Medulla oblongata (tissue), 1 donor: ENCODE data around the gene TSPAN31.
A peak's percentile ranks its signal among the peaks of the same experiment; 100 is the strongest.

Experiments used
- DNase-seq: peaks from one replicate; pipeline ENCODE4 v3.0.0-alpha.2; 2015; ENCODE audit errors: extremely low spot score

Gene TSPAN31

DNA sequence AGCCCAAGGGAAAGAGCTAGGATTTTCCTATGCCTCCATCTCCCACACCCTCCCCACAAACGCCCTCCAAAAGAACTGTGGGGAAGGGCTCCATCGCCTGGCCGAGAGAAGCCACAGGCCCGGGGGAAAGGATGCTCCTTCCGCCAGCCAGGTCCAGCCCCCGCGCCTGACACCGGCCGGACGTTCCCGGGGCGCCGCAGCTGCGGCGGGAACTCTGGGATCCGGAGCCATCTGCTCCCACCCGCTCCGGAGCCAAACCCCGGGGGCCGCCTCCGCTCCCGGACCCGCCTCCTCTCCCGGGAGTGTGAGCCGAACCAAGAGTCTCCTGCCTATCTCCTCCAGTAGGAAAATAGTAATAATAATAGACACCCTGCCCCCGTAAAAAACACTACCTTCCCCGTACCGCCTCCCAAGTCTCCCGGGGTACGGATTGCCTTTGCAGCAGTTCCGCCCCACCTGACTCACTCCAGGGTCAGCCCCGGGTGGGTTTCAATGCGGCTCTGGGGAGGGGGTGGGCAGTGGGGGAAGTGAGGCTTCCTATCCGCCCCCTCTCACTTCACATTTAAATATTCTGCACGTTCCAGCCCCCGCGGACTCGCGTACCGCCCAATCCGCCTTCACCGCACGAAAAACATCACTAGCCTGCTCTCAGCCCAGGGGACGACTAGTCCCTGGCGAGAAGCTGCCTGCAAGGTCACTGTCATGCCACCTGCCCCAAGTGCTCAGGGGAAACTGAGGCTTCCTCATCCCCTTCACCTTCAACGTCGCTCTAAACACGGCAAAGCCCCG is 8.7 kb upstream of the TSPAN31 start:
- peak; percentile 42 for DNase-seq

DNA sequence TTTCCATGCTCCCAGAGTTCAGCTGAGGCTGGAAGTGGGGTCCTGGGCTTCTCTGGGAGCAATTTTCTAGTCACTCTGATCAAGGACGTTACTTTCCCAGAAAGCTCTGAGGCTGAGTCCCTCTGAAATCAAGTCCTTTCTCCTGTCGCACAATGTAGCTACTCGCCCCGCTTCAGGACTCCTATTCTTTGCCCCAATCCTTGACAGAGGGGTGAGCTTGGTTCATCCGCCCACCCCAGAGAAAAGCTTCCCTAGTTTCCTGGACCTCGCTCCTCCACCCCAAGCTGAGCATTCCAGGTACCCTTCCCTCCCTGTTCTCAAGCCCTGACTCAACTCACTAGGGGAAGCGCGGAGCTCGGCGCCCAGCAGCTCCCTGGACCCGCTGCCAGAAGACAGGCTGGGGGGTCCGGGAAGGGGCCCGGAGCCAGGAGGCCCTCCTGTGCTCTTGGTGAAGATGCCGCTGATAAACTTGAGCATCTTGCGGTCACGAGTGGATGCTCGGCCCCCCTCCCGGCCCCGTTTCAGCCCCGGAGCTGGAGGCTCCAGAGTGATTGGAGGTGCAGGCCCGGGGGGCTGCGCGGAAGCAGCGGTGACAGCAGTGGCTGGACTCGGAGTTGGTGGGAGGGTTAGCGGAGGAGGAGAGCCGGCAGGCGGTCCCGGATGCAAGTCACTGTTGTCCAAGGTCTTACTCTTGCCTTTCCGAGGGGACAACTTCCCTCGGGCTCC is 7.9 kb upstream of the TSPAN31 start:
- no peak for DNase-seq

DNA sequence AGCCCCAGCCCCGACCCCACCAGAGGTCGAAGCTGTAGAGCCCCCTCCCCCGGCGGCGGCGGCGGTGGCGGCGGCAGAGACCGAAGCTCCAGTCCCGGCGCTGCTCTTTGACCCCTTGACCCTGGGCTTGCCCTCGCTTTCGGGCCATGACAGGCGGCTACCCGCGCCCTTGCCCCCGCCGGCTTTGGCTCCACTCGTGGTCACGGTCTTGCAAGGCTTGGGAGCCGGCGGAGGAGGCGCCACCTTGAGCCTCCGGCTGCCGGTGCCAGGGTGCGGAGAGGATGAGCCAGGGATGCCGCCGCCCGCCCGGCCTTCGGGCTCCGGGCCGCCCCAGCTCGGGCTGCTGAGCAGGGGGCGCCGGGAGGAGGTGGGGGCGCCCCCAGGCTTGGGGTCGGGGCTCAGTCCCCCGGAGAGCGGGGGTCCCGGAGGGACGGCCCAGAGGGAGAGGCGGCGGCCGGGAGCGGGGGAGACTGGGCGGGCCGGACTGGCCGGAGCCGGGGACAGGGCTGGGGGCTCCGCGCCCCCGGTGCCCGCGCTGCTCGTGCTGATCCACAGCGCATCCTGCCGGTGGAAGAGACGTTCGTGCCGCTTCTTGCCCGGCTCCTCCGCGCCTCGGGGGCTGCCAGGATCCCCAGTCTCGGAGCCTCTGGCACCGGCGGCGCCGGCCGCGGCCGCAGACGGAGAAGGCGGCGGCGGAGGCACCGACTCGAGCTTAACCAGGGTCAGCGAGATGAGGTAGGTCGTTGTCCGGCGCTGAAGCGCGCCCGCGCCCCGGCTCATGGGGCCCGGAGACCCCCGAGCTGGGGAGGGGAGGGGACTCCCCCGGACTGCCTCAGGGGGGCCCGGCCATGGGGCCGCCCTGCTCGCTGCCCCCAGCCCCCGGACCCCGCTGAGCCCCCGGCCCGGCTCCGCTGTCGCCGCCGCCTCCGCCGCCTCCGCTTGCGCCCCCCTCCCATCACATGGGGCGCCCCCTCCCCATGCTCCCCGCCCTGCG is 7.1 kb upstream of the TSPAN31 start:
- no peak for DNase-seq

DNA sequence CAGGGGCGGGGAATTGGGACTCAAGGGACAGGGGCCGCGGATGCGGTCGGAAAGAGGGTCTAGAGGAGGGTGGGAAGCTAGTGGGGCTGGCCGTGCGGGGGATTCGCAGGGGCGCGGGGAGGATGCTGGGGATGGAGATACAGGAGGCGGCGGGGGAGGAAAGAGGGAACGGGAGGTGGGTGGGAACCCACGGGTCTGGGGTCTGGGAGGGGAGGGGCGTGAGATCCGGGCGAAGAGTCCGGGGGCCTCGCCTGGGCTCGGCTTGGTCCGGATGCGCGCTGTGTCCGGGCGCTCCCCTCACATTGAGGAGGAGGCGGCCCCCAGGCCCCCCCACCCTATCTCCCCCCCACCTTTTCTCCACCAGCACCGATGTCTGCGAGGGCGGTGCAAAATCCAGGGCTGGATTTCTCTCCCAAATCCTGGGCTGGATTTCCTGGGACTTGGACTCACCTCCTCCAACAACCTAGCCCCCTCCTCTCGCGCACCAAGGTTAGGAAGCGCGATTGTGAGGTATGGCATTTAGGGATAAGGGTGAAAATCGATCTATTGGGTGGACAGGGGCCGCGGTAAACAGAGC is 6.1 kb upstream of the TSPAN31 start, which contains the start of gene AGAP2:
Gene AGAP2, minus strand, starts transcription at position 82 of the 577 bp plus-strand sequence. CDS start 496 bp downstream, outside the sequence.
- DNase-seq = no peak

DNA sequence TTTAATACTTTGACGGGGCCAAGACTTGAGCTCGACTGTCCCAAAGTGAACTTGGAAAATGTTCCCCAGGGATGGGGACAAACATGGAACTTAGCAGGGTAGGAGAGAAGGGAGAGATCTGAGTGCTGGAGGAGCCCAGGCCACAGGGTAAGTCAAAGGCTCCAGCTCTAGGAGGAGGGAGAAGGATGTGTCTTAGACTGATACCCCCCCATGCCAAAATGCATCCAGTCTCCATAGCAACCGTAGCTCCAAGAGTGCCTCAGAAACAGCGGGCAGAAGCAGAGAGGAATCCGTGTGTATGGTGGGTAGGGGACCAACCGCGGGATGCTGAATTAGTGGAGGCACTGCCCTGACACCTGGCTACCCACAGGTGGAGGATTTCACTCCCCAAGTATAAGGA is 5.5 kb upstream of the TSPAN31 start:
- DNase-seq = no peak

DNA sequence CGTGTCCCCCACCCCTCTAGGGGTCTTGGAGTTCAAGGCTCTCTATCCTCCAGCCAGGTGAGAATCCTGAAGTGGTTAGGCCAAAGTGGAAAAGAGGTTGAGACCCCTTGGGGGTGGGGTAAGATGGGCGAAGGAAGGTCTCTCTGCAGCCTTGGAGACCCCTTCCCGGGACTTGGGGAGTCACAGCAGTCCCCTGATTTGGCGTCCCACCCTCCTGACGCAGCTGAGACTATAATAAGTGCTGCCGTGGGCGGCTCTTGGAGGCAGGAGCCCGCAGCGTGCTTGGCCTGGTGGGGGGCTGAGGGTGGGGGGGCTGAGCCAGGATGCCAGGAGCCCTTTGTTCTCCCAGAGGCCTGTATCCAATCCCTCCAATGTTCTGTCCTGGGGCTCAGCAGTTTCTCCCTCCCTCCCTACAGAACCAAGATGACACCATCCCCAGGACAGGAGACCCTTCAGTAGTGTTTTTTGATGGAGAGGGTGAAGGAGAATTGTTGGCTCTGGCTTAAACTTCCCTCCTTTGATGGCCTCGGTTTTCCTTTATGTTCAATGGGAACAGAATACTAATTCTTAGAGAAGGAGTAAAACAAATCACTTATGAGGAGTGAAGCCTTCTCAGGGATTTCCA is 4.8 kb upstream of the TSPAN31 start:
- DNase-seq = no peak

DNA sequence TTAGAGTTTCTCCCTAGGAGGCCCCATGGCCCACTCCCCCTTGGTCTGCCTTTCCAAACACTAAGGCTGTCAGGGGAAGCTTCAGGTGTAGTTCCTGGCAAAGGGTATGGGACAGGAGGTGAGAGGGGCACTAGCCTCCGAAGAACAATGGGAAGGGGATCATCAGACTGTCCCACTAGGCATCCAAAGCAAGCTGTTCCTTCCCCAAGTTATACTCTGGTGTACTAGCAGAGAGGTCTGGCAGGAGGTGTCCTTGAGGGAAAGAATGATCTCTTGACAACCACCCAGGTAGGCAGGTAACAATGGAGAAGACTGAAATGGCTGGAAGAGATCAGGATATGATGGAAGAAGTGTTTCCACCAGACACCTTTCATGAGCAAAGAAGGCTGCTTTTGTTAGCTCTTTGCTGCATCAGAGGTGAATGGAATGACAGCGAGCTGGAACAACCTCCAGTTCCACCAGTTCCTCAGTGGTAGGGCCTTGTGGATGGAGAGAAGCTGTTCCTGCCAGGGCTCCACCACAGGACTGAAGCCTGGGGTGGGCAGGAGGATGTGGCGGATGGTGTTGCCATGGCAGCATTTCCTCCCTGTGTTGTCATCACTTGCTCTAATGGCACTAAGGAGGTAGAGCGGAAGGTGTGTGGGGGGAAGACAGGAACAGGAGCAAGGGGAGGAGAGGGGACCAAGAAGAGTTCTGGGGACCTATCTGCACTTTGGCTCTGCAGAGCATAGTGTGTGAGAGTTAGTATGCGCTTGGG is 4.0 kb upstream of the TSPAN31 start:
- no peak for DNase-seq

DNA sequence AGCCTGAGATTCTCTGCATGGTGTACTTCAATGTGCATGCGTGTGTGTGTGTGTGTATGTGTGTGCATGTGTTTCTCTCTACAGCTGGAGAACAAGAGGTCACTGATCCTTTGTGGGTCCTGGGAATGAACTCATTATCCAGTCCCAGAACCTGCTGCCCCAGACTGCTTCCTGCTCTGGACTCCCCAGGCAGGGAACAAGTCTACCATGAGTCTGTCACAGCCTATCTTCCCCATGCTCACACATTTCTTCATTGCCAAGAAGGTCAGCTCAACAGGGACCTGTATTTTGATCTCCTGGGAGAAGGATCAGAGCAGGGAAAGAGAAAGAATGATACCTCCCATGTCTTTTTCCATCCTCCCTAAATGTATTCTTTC is 3.4 kb upstream of the TSPAN31 start:
- DNase-seq = no peak

DNA sequence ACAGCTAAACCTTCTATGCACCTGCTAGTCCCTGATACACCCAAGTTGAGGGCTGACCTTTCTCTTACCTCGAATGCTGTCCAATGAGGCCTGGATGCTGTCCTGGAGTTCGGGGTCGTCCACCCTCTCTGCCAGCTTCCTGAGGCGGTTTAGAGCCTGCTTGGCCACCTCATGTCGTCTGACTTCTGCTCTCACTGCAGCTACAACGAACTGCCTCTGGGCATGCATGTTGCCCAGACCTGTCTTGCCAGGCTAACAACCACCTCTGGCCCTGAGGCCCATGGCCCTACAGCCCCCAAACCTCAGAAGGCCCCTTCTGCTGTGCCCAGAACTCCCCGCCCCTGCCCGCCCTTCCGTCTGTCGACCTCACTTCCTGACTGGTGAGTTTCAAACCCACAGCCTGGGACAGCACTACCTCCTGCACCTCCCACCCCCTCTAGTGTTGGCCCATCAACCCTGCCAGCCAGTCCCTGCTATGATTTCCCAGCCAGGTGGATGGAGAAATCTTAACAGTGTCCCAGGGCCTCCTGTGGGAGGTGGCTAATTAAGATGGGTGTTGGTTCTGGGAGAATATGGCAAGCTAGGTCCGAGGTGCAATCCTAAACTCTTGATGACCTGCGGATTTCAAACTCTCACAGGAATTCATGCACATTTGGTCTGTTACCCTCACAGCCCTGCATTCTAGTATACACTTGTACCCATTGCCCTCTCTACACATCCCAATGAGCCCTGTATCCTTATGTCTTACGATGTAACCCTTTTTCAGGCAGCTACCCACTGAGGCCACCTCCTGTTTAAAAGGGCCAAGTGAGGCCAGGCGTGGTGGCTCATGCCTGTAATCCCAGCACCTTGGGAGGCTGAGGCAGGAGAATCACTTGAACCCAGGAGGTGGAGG is 2.7 kb upstream of the TSPAN31 start:
- DNase-seq = no peak

DNA sequence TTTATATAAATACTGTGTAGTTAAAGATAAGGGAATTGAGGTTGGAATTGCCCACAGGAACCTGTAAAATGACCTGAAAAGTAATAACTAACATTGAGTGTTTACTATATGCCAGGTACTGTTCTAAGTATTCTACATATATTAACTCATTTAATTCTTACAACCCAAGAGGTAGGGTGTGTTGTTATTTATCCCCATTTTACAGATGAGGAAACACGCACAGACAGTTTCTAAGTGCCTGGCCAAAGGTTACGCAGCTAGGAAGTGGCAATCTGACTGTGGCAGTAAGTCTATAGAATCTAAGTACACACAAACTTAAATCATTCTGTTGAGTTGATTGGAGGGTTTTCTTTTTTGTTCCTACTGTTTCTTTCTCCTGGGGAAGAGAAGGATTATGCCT is 1.1 kb upstream of the TSPAN31 start:
- no peak for DNase-seq

DNA sequence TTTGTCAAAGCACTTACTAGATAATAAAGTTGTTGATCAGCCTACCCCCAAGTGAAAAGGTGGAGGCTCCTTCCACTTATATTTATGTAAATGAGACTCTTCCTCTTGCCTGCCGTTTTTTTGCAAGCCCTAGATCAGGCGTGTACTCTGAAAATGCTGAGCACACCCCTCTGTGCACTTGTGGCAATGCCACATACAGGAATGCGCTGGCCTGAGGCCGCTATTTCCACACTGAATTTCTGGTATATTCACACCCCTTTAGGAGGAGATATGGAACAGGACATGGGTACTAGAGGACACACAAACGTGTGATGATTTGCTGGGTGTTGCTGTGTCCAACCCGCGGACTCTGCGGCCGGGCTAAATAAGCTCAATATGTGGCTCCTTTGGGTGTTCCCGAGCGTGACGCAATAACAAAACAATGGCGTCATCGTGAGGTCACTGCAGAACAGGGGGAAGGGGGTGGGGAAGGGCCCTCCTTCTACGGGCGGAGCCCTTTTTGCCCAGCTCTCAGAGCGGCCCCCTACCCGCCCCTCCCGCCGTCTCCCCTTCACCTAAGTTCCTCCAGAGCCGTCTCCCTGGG is 554 bp upstream of the TSPAN31 start:
- no peak for DNase-seq

DNA sequence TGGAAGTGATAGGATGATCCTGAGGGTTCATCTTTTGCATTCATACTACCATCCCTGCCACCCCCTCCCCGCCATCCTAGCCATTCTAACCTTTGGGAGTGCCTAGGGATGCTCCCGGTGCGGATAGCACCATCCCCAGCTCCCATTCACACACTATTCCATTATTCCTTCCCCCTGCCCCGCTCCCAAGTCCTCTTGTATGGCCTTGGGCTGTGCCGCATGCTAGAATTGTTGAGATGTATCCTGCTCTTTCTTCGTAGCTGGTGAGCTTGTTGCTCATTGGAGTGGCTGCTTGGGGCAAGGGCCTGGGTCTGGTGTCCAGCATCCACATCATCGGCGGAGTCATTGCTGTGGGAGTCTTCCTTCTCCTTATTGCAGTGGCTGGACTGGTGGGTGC is 644 bp downstream of the TSPAN31 start:
- DNase-seq = no peak

DNA sequence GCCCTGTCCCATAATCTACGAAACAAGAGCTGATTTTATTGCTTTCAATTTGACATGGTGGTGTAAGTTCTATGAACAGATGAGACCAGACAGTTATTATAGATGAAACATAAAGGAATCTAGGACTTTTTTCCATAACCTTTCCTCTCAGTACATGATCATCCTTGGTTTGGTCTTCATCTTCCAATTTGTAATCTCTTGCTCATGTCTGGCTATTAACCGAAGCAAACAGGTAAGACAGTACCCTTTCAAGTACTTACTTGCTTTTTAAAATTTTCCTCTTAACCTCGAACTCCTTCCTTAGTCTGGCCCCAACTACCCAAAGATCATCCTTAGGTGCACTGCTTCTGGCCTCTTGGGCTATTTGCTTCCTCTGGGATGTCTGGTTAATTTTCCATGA is 1.2 kb downstream of the TSPAN31 start:
- DNase-seq = no peak

DNA sequence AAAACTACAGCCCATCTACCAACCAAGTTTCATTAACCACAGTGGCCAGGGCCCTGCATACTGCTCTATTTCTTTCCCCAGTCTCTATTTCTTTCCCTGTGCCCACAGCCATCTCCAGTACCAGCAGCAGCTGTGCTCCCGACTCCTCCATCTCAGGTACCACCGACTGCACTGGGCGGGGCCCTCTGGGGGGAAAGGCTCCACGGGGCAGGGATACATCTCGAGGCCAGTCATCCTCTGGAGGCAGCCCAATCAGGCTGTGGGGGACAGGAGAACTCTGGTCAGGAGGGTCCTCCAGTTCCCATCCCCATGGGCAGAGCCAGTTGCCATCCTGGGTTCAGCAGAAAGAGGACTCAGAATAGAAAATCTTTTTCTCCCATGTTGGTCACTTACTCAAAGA is 4.2 kb downstream of the TSPAN31 start:
- no peak for DNase-seq

DNA sequence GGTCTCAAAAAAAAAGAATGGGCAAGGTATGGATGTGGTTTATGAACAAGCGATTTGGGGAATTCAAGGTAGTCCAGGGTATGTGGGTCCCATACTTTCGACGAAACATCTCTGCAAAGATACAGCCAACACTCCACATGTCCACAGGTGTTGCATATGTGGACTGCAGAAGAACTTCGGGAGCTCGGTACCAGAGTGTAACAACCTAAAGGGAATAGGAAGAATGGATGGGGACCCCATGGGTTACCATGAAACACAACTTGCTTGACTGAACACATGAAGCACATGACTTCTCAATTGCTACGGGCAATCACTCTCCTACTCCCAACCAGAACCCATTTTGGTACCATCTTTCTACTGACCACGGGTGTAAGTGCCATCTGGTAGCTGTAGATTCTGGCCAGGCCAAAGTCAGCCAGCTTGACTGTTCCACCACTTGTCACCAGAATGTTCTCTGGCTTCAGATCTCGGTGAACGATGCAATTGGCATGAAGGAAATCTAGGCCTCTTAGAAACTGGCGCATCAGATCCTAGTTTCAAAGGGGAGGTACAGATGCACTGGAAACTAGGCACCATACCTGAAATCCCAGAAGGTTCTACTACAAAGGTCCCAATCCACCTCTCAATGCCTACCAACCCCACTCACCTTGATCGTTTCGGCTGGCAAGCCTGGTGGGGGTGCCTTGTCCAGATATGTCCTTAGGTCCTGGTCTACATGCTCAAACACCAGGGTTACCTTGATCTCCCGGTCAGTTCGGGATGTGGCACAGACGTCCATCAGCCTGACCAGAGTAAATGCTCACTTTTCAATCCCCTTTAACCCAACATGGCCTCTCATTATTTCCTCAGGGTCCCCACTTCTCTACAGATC is 6.0 kb downstream of the TSPAN31 start:
- no peak for DNase-seq

DNA sequence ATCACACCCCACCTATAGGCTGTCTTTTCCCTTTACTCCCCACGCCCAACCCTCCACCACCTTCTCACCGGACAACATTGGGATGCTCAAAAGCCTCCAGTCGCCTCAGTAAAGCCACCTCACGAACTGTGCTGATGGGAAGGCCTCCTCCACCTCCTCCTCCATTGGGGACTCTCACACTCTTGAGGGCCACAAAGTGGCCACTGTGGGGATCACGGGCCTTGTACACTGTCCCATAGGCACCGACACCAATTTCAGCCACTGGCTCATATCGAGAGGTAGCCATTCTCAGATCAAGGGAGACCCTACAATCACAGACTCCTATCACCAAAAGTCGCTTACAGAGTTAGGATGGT is 6.6 kb downstream of the TSPAN31 start:
- DNase-seq = peak; percentile 27

DNA sequence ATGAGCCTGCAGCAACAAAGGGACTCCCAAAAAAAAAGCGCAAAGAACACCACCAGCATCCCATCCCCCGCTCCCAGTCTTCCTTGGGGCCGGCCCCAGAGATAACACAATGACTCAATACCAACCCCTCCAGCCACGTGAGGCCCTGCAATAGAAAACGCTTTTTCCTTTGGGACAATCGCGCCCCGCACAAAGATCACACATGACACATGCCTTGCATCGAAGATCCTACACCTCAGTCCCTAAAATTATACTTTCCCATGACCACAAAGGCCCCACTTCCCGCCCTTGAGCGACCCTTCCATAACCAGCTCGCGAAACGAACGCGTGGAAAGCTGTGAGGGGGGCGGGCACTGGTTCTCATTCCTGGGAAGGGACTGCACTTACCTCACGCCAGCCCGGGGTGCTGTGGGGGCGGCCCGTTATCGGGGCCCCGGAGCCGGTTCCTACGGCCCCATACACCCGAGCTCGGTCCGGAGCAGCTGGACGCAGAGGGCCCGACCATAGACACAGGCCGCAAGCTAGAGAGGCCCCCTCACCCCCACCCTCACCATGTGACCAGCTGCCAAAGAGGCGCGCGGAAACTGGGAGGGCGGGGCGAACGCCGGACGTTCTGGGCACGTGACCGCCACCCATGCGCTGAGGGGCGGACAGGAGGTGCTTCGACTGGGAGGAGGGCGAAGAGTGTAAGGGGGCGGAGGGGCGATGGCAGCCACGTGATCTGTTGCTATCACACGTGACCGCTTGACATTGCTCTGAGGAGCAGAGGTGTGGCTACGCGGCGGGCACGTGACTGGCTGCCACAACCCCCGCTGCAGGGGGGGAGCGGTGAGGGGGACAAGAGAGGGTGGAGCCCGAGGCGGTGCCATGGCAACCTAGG is 7.2 kb downstream of the TSPAN31 start, which contains the start of gene CDK4:
Gene CDK4, minus strand, starts transcription at position 523 of the 880 bp plus-strand sequence. CDS start 593 bp downstream, outside the sequence.
- DNase-seq = peak; percentile 99
